ENCODE data around the gene UBR7. TPM values are rescaled to one million over a fixed set of nuclear protein-coding genes. Genes with fewer than 3 reads are reported as not detected.
A peak's percentile ranks its signal among the peaks of the same experiment; 100 is the strongest.
"Not testable (repeated sequence)": the region's sequence is repeated elsewhere in the genome, so short reads cannot be mapped to it uniquely, and the experiment has no call there.

UBR7 gene
- total and polyA plus RNA-seq, 5 donors: 14.4 to 20.2 (median 19.9) TPM

- intact Hi-C loops (cut with DNase I); H3K27me3 ChIP-seq (ENCODE audit: control insufficient read depth, insufficient read depth); H3K4me3 ChIP-seq (ENCODE audit: low read length); ATAC-seq; H3K9me3 ChIP-seq (ENCODE audit: control insufficient read depth, low read length); DNase-seq; H3K4me1 ChIP-seq (ENCODE audit: control insufficient read depth, insufficient read depth, low read length); H3K27ac ChIP-seq (ENCODE audit: low read length): not testable (repeated sequence)
- WGBS: 95% methylated on average over 20 of the region's 20 CpGs
Observed at GRCh38 chr14:93170141-93170540, 36.9 kb upstream of the UBR7 start.

GRCh38 chr14:93171376-93171775 is 35.7 kb upstream of the UBR7 start:
- no peaks in the 10 kb centered on the region for H3K9me3 ChIP-seq (ENCODE audit: control insufficient read depth, low read length)
- intact Hi-C loops (cut with DNase I): no loop called here
- no peak for ATAC-seq
- H3K27ac ChIP-seq (ENCODE audit: low read length): no peak overlapping the region
- DNase-seq: no peak
- no peak overlapping the region for H3K4me3 ChIP-seq (ENCODE audit: low read length)
- H3K27me3 ChIP-seq (ENCODE audit: control insufficient read depth, insufficient read depth): no peaks in the 10 kb centered on the region
- H3K4me1 ChIP-seq (ENCODE audit: control insufficient read depth, insufficient read depth, low read length): no peaks in the 10 kb centered on the region
- WGBS: 90% methylated on average over 4 of the region's 4 CpGs

- no peaks in the 10 kb centered on the region for H3K27me3 ChIP-seq (ENCODE audit: control insufficient read depth, insufficient read depth)
- 23% methylated on average over 10 of the region's 10 CpGs for WGBS
- no peak overlapping the region for H3K27ac ChIP-seq (ENCODE audit: low read length)
- no peak overlapping the region for H3K4me3 ChIP-seq (ENCODE audit: low read length)
- DNase-seq (no peak), ATAC-seq (peak in 1 of 2 donors; percentile 56)
- intact Hi-C loops (cut with DNase I): no loop called here
- no peaks in the 10 kb centered on the region for H3K4me1 ChIP-seq (ENCODE audit: control insufficient read depth, insufficient read depth, low read length)
- H3K9me3 ChIP-seq (ENCODE audit: control insufficient read depth, low read length): no peaks in the 10 kb centered on the region
Observed at GRCh38 chr14:93173943-93174395, 33.1 kb upstream of the UBR7 start.

- DNase-seq; H3K9me3 ChIP-seq (ENCODE audit: control insufficient read depth, low read length); intact Hi-C loops (cut with DNase I); H3K4me1 ChIP-seq (ENCODE audit: control insufficient read depth, insufficient read depth, low read length); H3K4me3 ChIP-seq (ENCODE audit: low read length); ATAC-seq; H3K27ac ChIP-seq (ENCODE audit: low read length); H3K27me3 ChIP-seq (ENCODE audit: control insufficient read depth, insufficient read depth): not testable (repeated sequence)
- WGBS: 78% methylated on average over 5 of the region's 5 CpGs
Observed at GRCh38 chr14:93174731-93175130, 32.3 kb upstream of the UBR7 start.

GRCh38 chr14:93175492-93175891 is 31.6 kb upstream of the UBR7 start:
- Histone ChIP-seq H3K4me3 (ENCODE audit: low read length) (no peak overlapping the region), H3K27me3 (ENCODE audit: control insufficient read depth, insufficient read depth) (no peaks in the 10 kb centered on the region), H3K4me1 (ENCODE audit: control insufficient read depth, insufficient read depth, low read length) (no peaks in the 10 kb centered on the region), H3K9me3 (ENCODE audit: control insufficient read depth, low read length) (no peaks in the 10 kb centered on the region), H3K27ac (ENCODE audit: low read length) (no peak overlapping the region)
- DNase-seq: no peak
- WGBS: 87% methylated on average over 6 of the region's 6 CpGs
- no peak for ATAC-seq
- intact Hi-C loops (cut with DNase I): no loop called here

- no peaks in the 10 kb centered on the region for H3K27me3 ChIP-seq (ENCODE audit: control insufficient read depth, insufficient read depth)
- WGBS: 42% methylated on average over 17 of the region's 17 CpGs
- no peak for ATAC-seq
- H3K4me3 ChIP-seq (ENCODE audit: low read length): peak overlapping the region; percentile 56
- intact Hi-C loops (cut with DNase I): no loop called here
- H3K4me1 ChIP-seq (ENCODE audit: control insufficient read depth, insufficient read depth, low read length): no peaks in the 10 kb centered on the region
- no peaks in the 10 kb centered on the region for H3K9me3 ChIP-seq (ENCODE audit: control insufficient read depth, low read length)
- peak overlapping the region; percentile 55 for H3K27ac ChIP-seq (ENCODE audit: low read length)
- no peak for DNase-seq
Observed at GRCh38 chr14:93183596-93184317, 23.3 kb upstream of the UBR7 start.

GRCh38 chr14:93184391-93185348 is 22.4 kb upstream of the UBR7 start, which contains the start of the genes LYSET and MOAP1:
Gene LYSET, plus strand, starts transcription at chr14:93185317. Its CDS starts 89 bp downstream, at chr14:93185406.
Gene MOAP1, minus strand, starts transcription at chr14:93184897. Its CDS starts 655 bp downstream, at chr14:93184242.
- peak; percentile 96 to 97 for ATAC-seq
- H3K4me3 ChIP-seq (ENCODE audit: low read length): peak within 1 kb of the TSS; percentile 56
- intact Hi-C loops (cut with DNase I): no loop called here
- peak; percentile 88 to 95 (median 95) for DNase-seq
- peak within 1 kb of the TSS; percentile 59 for H3K27ac ChIP-seq (ENCODE audit: low read length)
- H3K4me1 ChIP-seq (ENCODE audit: control insufficient read depth, insufficient read depth, low read length): no peaks in the 10 kb centered on the region
- no peaks in the 10 kb centered on the region for H3K27me3 ChIP-seq (ENCODE audit: control insufficient read depth, insufficient read depth)
- H3K9me3 ChIP-seq (ENCODE audit: control insufficient read depth, low read length): no peaks in the 10 kb centered on the region
- under 1% methylated on average over 124 of the region's 124 CpGs for WGBS

GRCh38 chr14:93185349-93185720 is 21.7 kb upstream of the UBR7 start:
- 1% methylated on average over 10 of the region's 10 CpGs for WGBS
- peak overlapping the region; percentile 59 for H3K27ac ChIP-seq (ENCODE audit: low read length)
- intact Hi-C loops (cut with DNase I): no loop called here
- DNase-seq: no peak
- peak overlapping the region; percentile 56 for H3K4me3 ChIP-seq (ENCODE audit: low read length)
- no peaks in the 10 kb centered on the region for H3K4me1 ChIP-seq (ENCODE audit: control insufficient read depth, insufficient read depth, low read length)
- no peak for ATAC-seq
- no peaks in the 10 kb centered on the region for H3K9me3 ChIP-seq (ENCODE audit: control insufficient read depth, low read length)
- no peaks in the 10 kb centered on the region for H3K27me3 ChIP-seq (ENCODE audit: control insufficient read depth, insufficient read depth)

- ATAC-seq (no peak), DNase-seq (no peak)
- WGBS: 75% methylated on average over 6 of the region's 6 CpGs
- H3K27ac ChIP-seq (ENCODE audit: low read length): no peak overlapping the region
- H3K9me3 ChIP-seq (ENCODE audit: control insufficient read depth, low read length): no peaks in the 10 kb centered on the region
- no peaks in the 10 kb centered on the region for H3K27me3 ChIP-seq (ENCODE audit: control insufficient read depth, insufficient read depth)
- H3K4me1 ChIP-seq (ENCODE audit: control insufficient read depth, insufficient read depth, low read length): no peaks in the 10 kb centered on the region
- no peak overlapping the region for H3K4me3 ChIP-seq (ENCODE audit: low read length)
- intact Hi-C loops (cut with DNase I): no loop called here
Observed at GRCh38 chr14:93186466-93186865, 20.6 kb upstream of the UBR7 start.

GRCh38 chr14:93186956-93187355 is 20.1 kb upstream of the UBR7 start:
- H3K27me3 ChIP-seq (ENCODE audit: control insufficient read depth, insufficient read depth): no peaks in the 10 kb centered on the region
- H3K4me1 ChIP-seq (ENCODE audit: control insufficient read depth, insufficient read depth, low read length): no peaks in the 10 kb centered on the region
- intact Hi-C loops (cut with DNase I): no loop called here
- WGBS: 97% methylated on average over 3 of the region's 3 CpGs
- DNase-seq (no peak), ATAC-seq (no peak)
- H3K4me3 ChIP-seq (ENCODE audit: low read length): no peak overlapping the region
- no peak overlapping the region for H3K27ac ChIP-seq (ENCODE audit: low read length)
- no peaks in the 10 kb centered on the region for H3K9me3 ChIP-seq (ENCODE audit: control insufficient read depth, low read length)

All from right cardiac atrium (tissue), 5 donors.